Cardiac septum (tissue), 1 donor: Measurements from ENCODE around the gene EOGT. TPM values are rescaled to one million over a fixed set of nuclear protein-coding genes. Genes with fewer than 3 reads are reported as not detected.

Source experiments
- DNase-seq: peaks from one replicate; pipeline ENCODE4 v3.0.0-alpha.2; 2020; ENCODE audit warnings: low spot score
- intact Hi-C: fragments of 100-400 bp; cut with DNase I; formaldehyde crosslinking; loops from one replicate; pipeline ENCODE4 v1.14.0; 2022
- microRNA-seq: library from miRNA; unstranded; fragments of <30 nt; microRNA quantifications from one replicate; pipeline ENCODE4 v1.2.0, GENCODE V29; 2020
- total RNA-seq: library from RNA; stranded (reverse); fragmentation: NEBNext Ultra II Directional; extraction: Animal tissue kit (Norgen Biotek cat#: 25700); gene quantifications from one replicate; pipeline ENCODE4 v1.2.1, GENCODE V29; 2021
- donor health status: DM: no; HTN: no; CAD: no.

Gene EOGT
- total RNA-seq, 1 donor from 2014 or later: 44.0 TPM

DNA sequence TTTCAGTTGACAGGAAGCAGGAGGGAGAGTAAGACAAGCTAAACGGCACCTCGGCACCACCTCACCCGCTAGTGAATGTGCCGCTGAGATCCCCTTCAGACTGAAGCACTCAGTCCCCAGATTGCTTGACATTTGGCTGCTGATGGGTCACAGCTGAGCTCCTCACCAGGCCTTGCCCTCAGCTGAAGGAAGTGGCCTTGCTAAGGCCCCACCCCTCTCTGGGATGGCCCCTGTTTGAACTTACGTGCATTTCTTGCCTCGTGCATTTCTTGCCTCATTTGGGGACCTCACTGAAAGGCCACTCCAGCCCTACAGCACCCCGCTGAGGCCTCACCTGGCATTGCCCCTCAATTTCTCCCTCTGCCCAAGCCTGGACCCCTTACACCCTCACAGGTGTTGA lies 39.8 kb downstream of the EOGT start:
- DNase-seq: no peak
- intact Hi-C loops: no loop called here

DNA sequence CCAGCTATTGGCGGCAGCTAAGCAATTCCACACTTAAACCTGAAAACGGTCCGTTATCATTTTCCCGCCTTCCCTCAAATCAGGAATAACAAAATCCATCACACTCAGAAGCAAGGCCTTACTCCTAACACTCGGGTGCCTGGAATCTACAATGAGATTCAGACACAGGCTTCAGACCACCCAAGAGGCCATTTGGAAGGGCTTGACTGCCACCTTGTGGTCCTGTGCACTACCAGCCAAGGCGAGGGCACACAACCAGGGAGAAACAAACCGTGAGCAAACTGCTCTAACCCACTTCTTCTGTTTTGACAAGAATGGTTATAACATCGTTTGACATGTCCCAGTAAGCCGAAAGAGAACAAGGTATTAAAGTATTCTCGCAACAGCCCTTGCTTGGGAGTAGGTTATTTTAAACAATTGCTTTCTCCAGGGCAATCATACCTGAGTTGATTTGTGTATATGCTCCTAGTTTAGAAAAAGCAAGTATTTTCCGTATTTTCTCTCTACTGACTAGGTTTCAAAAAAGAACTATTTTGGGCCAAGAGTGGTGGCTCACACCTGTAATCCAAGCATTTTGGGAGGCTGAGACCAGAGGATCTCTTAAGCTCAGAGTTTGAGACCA lies 41.0 kb downstream of the EOGT start:
- intact Hi-C loops: no loop called here
- DNase-seq: no peak

DNA sequence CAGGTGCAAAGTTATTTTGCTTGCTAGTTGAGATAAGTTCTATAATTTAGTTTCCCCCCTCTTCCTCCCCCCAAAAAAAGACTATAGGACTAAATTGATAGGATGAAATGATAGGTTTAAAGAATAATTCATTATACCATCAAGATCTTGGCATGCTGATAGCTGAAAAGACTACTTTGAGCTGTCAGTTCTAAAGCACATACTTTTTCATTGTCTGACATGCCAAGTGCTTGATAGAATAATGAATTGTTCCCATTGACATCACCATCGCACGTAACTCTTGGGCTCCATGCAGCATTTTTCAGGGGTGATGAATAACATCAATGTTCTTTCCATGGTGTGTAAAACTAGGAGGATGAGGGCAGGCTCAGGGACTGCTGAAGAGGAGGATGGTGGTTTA lies 48.8 kb downstream of the EOGT start:
- intact Hi-C loops: no loop called here
- no peak for DNase-seq

DNA sequence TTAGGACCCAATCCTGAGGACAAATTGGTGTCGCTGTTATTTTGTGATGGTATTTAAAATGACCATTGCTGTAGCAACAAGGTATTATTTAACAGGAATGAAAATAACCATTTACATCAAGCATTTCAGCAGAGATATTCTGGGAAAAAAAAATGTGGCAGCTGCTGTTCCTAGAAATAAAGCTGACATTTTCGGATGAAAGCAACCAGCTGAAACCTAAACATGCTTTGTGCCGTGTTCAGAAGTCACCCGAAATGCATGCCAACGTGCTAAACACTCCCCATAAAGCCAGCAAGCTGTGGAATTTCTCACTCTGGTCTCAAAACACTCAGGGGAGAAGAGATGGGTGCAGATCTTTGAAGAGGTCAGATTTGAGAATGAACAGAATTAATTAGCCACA lies 49.6 kb downstream of the EOGT start:
- no peak for DNase-seq
- intact Hi-C loops: no loop called here

DNA sequence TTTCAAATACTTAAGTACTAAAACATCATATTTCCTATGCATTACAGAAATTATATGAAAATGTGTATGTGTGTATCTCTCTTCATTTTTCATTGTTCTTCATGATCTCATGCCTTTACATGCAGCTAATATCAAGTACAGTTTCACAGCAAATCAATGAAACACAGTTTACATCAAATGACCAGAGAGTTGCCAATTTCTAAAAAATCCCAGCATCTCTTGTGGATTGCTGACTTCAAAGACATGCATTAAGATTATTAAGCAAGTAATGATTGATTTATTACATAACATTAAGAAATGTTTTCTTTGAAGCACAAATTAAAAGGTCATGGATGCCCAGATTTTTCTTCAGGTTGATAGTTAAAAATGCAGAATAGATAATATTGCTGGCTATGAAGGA lies 50.1 kb downstream of the EOGT start:
- intact Hi-C loops: no loop called here
- no peak for DNase-seq

DNA sequence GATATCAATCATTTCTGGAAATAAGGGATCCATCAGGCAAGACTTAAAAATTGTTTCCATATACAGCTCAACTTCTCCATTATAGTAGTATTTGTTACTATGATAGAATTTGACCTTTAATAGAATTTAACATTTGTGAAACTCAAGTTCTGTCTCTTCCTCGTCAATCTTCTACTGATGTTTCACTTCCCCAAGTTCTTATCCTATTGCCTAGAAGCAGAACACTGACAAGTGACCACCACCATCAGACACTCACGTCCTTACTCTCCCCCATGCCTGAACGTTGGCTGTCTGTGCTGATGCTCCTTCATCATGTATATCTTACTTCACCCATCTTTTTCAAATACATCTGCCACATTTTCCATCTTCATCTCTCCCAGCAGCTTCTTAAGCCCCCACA lies 54.6 kb downstream of the EOGT start:
- intact Hi-C loops: no loop called here

DNA sequence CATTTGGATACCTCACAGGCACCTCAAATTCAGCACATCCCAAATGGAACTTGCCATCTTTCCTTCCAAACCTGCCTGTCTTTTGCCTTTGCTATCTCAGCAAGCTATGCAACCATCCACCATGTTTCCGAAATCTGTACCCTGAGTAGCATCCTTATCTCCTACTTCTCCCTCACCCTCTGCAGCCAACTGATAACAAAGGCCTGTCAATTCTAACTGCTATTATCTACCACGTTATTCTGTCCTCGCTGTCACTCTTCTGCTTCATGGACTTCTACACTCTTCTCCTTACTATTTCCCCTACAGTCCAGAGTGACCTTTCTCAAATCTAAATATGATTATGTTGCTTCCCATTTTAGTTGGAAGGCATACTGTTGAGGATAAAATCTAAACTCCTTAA lies 55.6 kb downstream of the EOGT start:
- intact Hi-C loops: no loop called here

More for the DNA sequence above, 54.6 kb downstream of the EOGT start:
- DNase-seq: no peak

DNA sequence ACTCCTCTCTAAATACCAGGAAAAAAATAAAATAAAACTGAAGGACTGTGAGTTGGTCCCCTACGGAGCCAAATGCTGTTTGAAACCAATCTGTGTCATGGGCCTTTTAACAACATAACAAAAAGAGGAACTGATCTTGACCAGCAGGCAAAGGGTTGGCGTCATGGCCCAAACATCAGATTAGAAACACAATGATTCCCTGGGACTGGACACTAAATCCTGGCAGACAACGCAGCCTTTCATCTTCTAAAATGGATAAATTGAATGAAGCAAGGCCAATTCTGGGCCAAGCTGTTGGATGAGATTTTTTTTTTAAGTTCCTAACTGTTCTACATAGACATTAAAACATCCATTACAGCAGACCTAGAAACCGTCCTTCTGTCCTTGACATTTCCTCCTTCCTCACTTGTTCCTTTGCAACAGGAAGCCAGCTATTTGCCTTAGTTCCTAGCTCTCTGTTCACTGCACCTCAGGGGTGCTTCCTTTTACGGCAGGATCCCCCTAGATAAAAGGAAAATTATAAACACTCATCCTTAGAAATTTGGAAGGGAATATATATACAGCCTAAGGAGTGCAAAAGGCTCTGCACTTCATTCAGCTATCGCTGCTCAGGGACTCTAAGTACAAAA lies 59.6 kb downstream of the EOGT start:
- intact Hi-C loops: no loop called here
- no peak for DNase-seq

More for the DNA sequence above, 55.6 kb downstream of the EOGT start:
- no peak for DNase-seq

DNA sequence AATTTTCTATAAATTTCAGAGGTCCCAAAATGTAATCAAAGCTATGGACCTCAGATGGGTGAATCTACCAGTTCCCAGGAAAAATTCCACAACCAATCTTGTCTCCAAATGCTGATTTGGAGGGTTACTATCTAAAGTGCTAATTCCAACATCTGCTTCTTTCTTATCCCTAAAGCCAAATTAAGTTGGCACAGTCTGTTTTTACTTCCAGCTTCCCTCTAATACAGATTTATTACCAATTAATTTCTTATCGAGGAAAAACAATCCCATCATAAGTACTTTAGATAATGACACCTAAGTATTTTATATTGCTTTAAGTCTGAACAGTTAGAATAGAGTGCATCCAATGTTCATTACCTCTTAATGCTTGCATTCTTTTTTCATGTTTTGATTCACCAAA lies 68.3 kb downstream of the EOGT start:
- no peak for DNase-seq
- intact Hi-C loops: no loop called here

DNA sequence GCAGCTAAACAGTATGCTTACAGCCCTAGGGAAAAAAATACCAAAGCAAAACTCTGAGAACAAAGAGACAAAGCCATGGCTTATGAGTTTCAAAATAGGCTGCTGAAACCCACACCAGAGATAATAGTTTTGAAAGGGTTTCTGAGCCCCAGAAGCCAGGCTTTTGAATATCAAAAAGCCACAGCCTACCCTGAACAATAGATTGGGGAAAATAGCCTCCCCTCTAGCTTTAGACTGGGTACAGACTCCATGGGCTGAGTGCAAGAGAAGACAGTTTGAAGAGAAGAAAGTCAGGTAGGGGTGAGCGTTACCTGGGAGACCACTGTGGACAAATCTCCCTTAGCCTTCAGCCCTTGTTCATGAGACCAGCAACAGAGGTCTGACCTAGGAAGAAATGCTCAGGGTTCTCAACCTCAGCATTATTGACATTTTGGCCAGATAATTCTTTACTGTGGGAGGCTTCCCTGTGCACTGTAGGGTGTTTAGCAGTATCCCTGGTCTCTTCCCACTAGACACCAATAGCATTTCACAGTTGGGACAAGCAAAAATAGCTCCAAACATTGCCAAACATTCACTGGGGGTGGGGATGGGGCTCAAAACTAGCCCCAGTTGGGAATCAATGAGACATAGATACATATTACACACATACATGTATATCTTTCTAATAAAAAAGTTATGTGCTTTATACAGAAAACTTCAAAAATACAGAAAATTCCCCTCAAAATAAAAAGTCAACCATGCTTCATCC lies 69.6 kb downstream of the EOGT start:
- intact Hi-C loops: no loop called here
- DNase-seq: no peak

DNA sequence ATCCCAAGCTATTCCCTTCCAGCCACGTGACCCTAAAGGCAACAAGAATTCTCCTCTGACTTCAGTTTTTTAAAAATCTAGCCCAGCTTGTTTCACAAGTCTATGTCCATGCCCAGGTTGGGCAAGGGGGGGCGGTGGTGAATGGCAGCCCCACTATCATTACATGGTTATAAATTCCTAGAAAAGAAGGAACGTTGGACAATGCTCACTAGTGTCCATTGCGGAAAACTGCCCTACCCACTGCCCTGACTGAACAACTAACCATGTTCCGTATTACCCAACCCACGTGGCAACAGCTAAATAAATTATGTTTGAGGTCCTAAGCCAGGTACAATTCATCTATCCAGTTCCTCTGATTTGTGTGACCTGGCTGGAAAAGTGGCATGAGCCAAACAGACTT lies 72.4 kb downstream of the EOGT start:
- intact Hi-C loops: no loop called here
- no peak for DNase-seq

DNA sequence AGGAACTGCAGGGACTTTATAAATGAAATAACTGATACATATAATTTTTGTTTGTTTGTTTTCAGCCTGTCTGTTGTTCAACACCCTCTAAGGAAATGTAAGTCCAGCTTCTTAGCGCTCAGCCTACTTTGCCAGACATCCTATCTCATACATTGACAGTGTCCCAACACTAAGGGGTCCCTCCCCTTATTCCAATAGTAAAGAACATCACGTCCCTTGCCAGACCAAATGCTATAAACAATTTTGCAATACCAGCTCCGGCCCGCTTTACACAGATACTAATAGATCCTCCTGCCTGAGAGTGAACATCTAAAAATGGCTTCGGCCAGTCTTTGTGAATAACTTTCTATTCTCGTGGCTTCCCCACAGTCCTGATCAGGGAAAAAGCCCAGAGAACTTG lies 76.6 kb downstream of the EOGT start:
- DNase-seq: no peak
- intact Hi-C loops: no loop called here

DNA sequence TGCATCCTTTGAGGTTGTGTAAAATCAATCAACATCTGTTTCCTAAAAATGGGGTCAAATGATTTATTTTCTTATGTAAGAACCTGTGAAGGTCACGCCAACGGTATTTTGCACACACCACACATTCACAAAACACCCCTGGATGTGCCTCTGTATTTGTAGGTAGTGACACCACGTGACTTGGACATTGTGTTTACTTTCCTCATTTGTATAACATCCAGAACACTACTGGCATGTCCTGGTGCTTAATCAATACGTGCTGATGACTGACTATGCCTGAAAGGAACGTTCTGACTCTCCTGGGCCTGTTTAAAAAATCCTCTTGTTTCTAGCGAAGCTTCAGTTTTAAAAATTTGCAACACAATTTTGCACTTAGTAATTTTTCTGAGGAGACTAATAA lies 77.7 kb downstream of the EOGT start:
- intact Hi-C loops: no loop called here
- no peak for DNase-seq

DNA sequence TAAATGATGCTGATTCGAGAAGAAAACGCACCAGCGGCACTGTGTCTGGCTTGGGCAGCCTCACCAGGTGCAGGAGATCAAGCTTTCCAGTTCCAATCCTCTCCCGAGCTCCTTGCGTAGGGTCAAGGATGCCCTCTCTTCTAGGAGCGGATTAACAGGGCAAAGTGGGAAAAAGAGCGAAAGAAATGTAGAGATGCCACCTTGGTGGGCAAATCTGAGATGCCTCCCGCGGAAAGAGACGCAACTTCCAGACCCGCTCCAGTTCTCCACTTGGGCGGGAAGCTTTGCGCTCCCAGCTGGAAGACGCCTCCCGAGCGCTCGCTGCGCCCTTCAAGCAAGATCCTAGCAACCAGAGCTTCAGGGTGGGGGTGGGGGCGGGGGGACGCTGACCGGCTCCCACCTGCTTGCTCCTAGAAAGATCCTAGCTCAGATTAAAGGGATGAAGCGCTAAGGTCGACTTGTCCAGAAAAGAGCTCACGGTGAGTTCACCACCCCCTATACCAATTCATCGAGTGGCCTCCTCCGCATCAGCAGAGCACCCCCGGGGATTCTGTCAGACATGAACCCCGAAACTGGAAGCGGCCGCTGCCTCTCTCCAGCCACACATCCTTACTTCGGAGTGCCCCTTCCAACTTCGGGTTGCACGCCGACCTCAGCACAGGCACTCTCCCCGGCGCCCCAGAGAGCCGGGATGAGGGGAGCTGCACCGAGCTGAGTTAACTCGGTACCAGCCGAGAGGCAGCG lies 81.9 kb downstream of the EOGT start:
- DNase-seq: no peak
- intact Hi-C loops: no loop called here

Small RNA genes lying within 50 kb of the gene (microRNA-seq; reads per million reads assigned to microRNA genes)
- not detected for gene MIR3136

Other genes with a start within 250 kb of the EOGT start
- gene TAFA4, start 81.1 kb downstream of the EOGT start, total RNA-seq: not detected
- 22.8 TPM for gene TMF1, start 38.6 kb upstream of the EOGT start, total RNA-seq
- 84.7 TPM for gene UBA3, start 66.7 kb upstream of the EOGT start, total RNA-seq
- gene ARL6IP5, start 71.3 kb upstream of the EOGT start, total RNA-seq: 167 TPM
- 117 TPM for gene LMOD3, start 108.9 kb upstream of the EOGT start, total RNA-seq